OCI-LY7 (cell line): ENCODE results near the gene SEMA4B. TPM values are rescaled to one million over a fixed set of nuclear protein-coding genes. Genes with fewer than 3 reads are reported as not detected.

ENCODE experiments used
- BruUV-seq: library from RNA; stranded (reverse); fragments of 400-500 nt; replicated peaks from 2 replicates; lab custom pipeline; 2021; lab: Mats Ljungman, UMichigan
- CTCF ChIA-PET: fragments of 300-600 bp; sonication (Branson Sonifier 250); formaldehyde crosslinking; loops from one replicate; lab custom pipeline; 2022; ENCODE audit warnings: antibody characterized with exemption; ENCODE audit not compliant: unreplicated experiment; lab: Charles Lee
- POLR2A ChIA-PET: fragments of 300-600 bp; sonication (Branson Sonifier 250); formaldehyde crosslinking; loops from one replicate; lab custom pipeline; 2022; ENCODE audit warnings: antibody characterized with exemption; lab: Charles Lee
- DNase-seq: peaks from one replicate; pipeline ENCODE4 v3.0.0-alpha.2; 2015; ENCODE audit warnings: low spot score
- H2AFZ ChIP-seq: fragments of 200-600 bp; sonication (generic), shearing (Covaris generic); 2 replicates; pipeline ENCODE4 v1.6.1; 2014; ENCODE audit warnings: mild to moderate bottlenecking, antibody characterized with exemption, low read length, moderate library complexity
- H3K27ac ChIP-seq: fragments of 200-600 bp; sonication (generic); 2 replicates; pipeline ENCODE4 v1.5.1; 2014; ENCODE audit warnings: mixed run types, low read depth, mild to moderate bottlenecking, moderate library complexity, low read length, inconsistent platforms; ENCODE audit not compliant: poor library complexity, severe bottlenecking
- H3K36me3 ChIP-seq: fragments of 200-600 bp; sonication (generic); 2 replicates; pipeline ENCODE4 v1.6.1; 2014; ENCODE audit warnings: mild to moderate bottlenecking, antibody characterized with exemption, low read length, moderate library complexity, mixed read lengths; ENCODE audit not compliant: insufficient read depth
- H3K4me1 ChIP-seq: fragments of 200-600 bp; sonication (generic); 2 replicates; pipeline ENCODE4 v1.5.1; 2014; ENCODE audit warnings: mild to moderate bottlenecking, low read length; ENCODE audit not compliant: insufficient read depth, poor library complexity, severe bottlenecking
- H3K4me2 ChIP-seq: fragments of 200-600 bp; sonication (generic); 2 replicates; pipeline ENCODE4 v1.6.1; 2014; ENCODE audit warnings: mild to moderate bottlenecking, low read length
- H3K4me3 ChIP-seq: fragments of 200-600 bp; sonication (generic); 2 replicates; pipeline ENCODE4 v1.5.1; 2014; ENCODE audit warnings: mild to moderate bottlenecking, low read depth, low read length; ENCODE audit not compliant: poor library complexity, severe bottlenecking
- H3K79me2 ChIP-seq: fragments of 200-600 bp; sonication (generic); 2 replicates; pipeline ENCODE4 v1.6.1; 2016; ENCODE audit warnings: low read depth, mild to moderate bottlenecking, low read length, moderate library complexity, mixed read lengths; ENCODE audit not compliant: insufficient read depth
- H3K9me2 ChIP-seq: fragments of 200-600 bp; sonication (generic); 2 replicates; pipeline ENCODE4 v1.6.1; 2016; ENCODE audit warnings: mild to moderate bottlenecking, low read length, mixed read lengths; ENCODE audit not compliant: insufficient read depth
- H3K9me3 ChIP-seq: fragments of 200-600 bp; sonication (generic); 2 replicates; pipeline ENCODE4 v1.6.1; 2014; ENCODE audit warnings: mild to moderate bottlenecking, mixed run types, low read length, mixed read lengths
- H4K20me1 ChIP-seq: fragments of 200-600 bp; sonication (generic); 2 replicates; pipeline ENCODE4 v1.6.1; 2014; ENCODE audit warnings: mild to moderate bottlenecking, antibody characterized with exemption, low read length, moderate library complexity, mixed read lengths; ENCODE audit not compliant: insufficient read depth
- EZH2phosphoT487 ChIP-seq: fragments of 200-600 bp; sonication (generic); IDR thresholded peaks from 2 replicates; pipeline ENCODE4 v1.6.1; 2018; ENCODE audit warnings: low read depth, borderline replicate concordance, mild to moderate bottlenecking, mixed run types, antibody characterized with exemption, low read length, moderate library complexity, mixed read lengths
- intact Hi-C: fragments of 100-400 bp; cut with micrococcal nuclease; formaldehyde crosslinking; loops from one replicate; pipeline ENCODE4 v1.10.0; 2022; ENCODE audit not compliant: unreplicated experiment
- total RNA-seq, 2 experiments: library from RNA; depleted of rRNA in 1 of 2; stranded (reverse); fragments of >200 nt in 1 of 2; shearing (Covaris generic) in 1 of 2; gene quantifications; 2 replicates each; pipeline ENCODE4 v1.2.3, GENCODE V29; 2014 to 2022
- TF ChIP-seq, protein P1 (sequence below): fragments of 200-600 bp; sonication (generic); conservative IDR thresholded peaks from 2 replicates; pipeline ENCODE4 v1.5.1; 2014; ENCODE audit warnings: mild to moderate bottlenecking, antibody characterized with exemption, low read length, moderate library complexity, mixed read lengths

Gene SEMA4B
- total RNA-seq, 2 experiments from 2014 or later = 21.9 to 34.9 TPM

DNA sequence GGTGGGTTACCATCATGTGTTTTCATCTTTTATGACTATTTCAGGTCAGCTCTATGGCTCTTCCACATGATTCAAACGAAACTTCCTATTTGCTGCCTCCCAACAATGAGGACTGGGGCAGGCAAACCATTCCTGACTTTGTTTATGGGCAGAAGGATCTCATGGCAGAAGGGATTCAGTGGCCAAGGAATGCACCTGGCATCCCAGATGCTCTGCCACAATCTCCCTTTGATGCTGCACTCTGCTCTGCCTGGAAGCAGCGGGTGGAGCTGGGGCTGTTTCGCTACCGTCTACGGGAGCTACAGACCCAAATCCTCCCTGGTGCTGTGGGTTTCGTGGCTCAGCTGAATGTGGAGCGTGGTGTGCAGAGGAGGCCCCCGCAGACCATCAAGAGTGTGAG lies 39.7 kb downstream of the SEMA4B start:
- no peaks in the 10 kb centered on the region for H3K4me1 ChIP-seq
- no peak for DNase-seq
- H3K36me3 ChIP-seq = peaks cover 20% of the 10 kb centered on the region
- no peak overlapping the region for H3K4me3 ChIP-seq
- no peak overlapping the region for H2AFZ ChIP-seq
- H3K4me2 ChIP-seq = no peak overlapping the region
- no peak overlapping the region for H3K27ac ChIP-seq
- no peaks in the 10 kb centered on the region for H3K79me2 ChIP-seq
- BruUV-seq = no TSS peak
- TF ChIP-seq EZH2phosphoT487 = no peak
- TF ChIP-seq, protein P1, sequence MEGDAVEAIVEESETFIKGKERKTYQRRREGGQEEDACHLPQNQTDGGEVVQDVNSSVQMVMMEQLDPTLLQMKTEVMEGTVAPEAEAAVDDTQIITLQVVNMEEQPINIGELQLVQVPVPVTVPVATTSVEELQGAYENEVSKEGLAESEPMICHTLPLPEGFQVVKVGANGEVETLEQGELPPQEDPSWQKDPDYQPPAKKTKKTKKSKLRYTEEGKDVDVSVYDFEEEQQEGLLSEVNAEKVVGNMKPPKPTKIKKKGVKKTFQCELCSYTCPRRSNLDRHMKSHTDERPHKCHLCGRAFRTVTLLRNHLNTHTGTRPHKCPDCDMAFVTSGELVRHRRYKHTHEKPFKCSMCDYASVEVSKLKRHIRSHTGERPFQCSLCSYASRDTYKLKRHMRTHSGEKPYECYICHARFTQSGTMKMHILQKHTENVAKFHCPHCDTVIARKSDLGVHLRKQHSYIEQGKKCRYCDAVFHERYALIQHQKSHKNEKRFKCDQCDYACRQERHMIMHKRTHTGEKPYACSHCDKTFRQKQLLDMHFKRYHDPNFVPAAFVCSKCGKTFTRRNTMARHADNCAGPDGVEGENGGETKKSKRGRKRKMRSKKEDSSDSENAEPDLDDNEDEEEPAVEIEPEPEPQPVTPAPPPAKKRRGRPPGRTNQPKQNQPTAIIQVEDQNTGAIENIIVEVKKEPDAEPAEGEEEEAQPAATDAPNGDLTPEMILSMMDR = no peak
- no peaks in the 10 kb centered on the region for H3K9me2 ChIP-seq
- H4K20me1 ChIP-seq = no peaks in the 10 kb centered on the region
- ChIA-PET CTCF (no interaction called here), POLR2A (interaction anchor here (0.6 kb wide), 1 partner anchor 7 kb away, joined by 3 read pairs; no protein-coding TSS in a partner anchor)
- H3K9me3 ChIP-seq = no peaks in the 10 kb centered on the region
- intact Hi-C loops = no loop called here

DNA sequence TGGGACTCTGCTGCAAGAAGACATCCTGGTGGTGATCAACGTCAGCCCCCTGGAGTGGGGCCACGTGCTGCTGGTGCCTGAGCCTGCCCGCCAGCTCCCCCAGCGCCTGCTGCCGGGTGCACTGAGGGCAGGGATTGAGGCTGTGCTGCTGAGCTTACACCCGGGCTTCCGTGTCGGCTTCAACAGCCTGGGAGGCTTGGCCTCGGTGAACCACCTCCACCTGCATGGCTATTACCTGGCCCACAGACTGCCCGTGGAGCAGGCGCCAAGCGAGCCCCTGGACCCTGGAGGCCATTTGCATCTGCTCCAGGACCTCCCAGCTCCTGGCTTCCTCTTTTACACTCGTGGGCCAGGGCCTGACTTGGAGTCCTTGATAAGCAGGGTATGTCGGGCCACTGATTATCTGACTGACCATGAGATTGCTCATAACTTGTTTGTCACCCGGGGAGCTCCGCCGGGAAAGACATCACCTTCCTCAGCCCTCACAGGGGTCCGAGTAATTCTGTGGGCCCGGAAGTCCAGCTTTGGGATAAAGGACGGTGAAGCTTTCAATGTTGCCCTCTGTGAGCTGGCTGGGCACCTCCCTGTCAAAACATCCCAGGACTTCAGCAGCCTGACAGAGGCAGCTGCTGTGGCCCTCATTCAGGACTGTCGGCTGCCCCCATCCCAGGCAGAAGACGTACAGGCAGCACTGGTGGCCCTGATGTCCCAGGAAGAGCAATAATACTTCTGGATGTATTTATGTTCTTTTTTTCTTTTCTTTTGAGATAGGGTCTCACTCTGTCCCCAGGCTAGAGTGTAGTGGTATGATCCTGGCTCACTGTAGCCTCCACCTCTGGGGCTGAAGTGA lies 40.4 kb downstream of the SEMA4B start:
- no peaks in the 10 kb centered on the region for H4K20me1 ChIP-seq
- no TSS peak for BruUV-seq
- H3K9me2 ChIP-seq = no peaks in the 10 kb centered on the region
- TF ChIP-seq, protein P1 = no peak
- TF ChIP-seq EZH2phosphoT487 = no peak
- H3K9me3 ChIP-seq = no peaks in the 10 kb centered on the region
- H3K4me3 ChIP-seq = no peak overlapping the region
- no peaks in the 10 kb centered on the region for H3K4me1 ChIP-seq
- H3K79me2 ChIP-seq = no peaks in the 10 kb centered on the region
- POLR2A ChIA-PET = no interaction called here
- H2AFZ ChIP-seq = no peak overlapping the region
- intact Hi-C loops = no loop called here
- H3K4me2 ChIP-seq = no peak overlapping the region
- CTCF ChIA-PET = no interaction called here
- DNase-seq = no peak
- H3K36me3 ChIP-seq = peaks cover 20% of the 10 kb centered on the region
- H3K27ac ChIP-seq = no peak overlapping the region
